ENCODE measurements around the gene NCBP2L. TPM values are rescaled to one million over a fixed set of nuclear protein-coding genes. Genes with fewer than 3 reads are reported as not detected.
"Not testable (repeated sequence)": the region's sequence is repeated elsewhere in the genome, so short reads cannot be mapped to it uniquely, and the experiment has no call there.

Gene NCBP2L
- polyA plus RNA-seq, 4 donors = 0.14 to 0.20 TPM; not detected in 2

DNA sequence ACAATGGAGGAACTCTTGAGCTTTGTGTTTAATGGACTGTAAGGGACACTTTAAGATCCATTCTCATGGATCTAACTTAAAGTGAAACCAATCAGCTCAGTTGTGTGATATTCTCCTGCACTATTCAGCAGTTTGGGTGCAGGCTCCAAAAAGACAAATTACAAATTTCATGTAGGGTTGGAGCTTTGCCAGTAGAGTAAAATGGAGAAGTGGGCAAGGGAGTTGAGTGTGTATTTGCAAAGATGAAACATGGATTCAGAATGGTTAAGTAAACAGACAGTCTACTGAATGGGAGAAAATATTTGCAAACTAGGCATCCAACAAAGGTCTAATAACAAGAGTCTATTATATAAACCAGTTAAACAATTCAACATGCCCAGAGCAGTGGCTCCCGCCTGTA, 26.9 kb downstream of the NCBP2L start:
- DNase-seq (ENCODE audit: low read depth in 4 of 4, low spot score in 3 of 4) = no peak

DNA sequence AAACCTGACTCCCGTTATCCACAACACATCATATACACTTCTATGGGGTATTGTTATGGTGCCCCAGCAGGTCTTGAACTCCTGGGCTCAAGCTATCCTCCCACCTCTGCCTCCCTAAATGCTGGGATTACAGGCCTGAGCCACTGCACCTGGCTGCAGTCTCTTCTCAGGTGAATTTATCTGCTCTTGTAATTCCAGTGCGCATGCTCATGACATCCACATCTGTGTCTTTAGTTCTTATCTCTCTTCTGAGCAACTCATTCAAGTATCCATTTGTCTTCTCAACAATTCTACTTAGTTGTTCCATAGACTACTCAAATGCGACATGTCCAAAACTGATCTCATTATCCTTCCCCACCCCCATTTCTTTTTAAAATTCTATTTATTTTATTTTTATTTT, 27.6 kb downstream of the NCBP2L start:
- DNase-seq (ENCODE audit: low read depth in 4 of 4, low spot score in 3 of 4) = no peak

DNA sequence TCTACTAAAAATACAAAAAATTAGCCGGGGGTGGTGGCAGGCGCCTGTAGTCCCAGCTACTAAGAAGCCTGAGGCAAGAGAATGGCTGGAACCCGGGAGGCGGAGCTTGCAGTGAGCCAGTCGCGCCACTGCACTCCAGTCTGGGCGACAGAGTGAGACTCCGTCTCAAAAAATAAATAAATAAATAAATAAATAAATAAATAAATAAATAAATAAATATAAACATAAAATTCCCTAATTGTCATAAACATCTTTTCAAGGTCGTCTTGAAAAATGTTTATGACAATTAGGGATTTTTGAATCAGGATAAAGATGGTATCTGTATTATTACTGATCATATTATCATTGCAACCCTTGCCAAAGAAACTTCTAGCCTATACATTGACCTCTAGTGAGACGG, 32.5 kb downstream of the NCBP2L start:
- DNase-seq (ENCODE audit: low read depth in 4 of 4, low spot score in 3 of 4) = not testable (repeated sequence)

DNA sequence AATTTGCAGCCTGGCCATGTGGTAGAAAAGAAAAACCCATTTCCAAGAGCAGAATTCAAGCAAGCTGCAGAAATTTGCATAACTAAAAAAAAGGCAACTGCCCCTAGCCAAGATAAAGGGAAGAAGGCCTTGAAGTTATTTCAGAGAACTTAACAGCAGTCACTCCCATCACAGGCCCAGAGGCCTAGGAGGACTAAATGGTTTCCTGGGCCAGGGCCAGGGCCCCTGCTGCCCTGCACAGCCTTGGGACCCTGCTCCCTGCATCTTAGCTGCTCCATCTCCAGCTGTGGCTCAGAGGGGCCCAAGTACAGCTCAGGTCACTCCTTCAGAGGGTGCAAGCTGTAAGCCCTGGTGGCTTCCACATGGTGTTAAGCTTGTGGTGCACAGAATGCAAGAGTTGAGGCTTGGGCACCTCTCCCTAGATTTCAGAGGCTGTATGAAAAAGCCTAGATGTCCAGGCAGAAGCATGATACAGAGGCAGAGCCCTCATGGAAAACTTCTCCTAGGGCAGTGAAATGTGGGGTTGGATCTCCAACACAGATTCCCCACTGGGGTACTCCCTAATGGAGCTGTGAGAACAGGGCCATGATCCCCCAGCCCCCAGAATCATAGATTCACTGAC, 41.5 kb downstream of the NCBP2L start:
- no peak for DNase-seq (ENCODE audit: low read depth in 4 of 4, low spot score in 3 of 4)

DNA sequence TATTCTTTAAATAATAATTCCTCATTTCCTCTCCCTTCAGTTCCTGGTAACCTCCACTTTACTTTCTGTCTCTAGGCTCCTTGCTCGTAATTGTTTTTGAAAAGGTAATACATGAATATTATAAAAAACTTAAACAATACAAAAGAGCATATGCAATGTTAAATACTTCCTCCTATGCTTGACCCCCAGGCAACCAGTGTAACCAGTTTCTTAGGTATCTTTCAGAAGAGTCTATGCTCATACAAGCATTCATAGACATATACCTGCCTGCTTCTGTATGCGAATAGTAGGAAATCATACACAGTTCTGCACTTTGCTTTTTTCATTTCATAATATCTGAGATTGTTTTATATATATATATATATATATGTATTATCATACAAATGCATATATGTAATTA, 45.5 kb downstream of the NCBP2L start:
- DNase-seq (ENCODE audit: low read depth in 4 of 4, low spot score in 3 of 4) = no peak

DNA sequence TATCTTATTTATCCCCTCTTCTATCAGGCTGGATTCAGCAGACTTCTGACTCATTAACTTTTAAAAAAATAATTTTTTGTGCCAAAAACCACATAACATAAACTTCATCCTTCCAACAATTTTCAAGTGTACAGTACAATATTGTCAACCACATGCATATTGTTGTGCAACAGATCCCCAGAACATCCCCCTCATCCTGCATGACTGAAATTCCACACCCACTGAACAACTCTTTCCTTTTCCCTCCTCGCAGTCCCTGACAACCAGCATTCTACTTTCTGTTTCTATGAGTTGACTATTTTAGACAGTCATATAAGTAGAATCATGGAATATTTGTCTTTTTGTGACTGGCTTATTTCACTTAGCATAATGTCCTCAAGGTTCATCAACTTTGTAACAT, 45.9 kb downstream of the NCBP2L start:
- no peak for DNase-seq (ENCODE audit: low read depth in 4 of 4, low spot score in 3 of 4)

DNA sequence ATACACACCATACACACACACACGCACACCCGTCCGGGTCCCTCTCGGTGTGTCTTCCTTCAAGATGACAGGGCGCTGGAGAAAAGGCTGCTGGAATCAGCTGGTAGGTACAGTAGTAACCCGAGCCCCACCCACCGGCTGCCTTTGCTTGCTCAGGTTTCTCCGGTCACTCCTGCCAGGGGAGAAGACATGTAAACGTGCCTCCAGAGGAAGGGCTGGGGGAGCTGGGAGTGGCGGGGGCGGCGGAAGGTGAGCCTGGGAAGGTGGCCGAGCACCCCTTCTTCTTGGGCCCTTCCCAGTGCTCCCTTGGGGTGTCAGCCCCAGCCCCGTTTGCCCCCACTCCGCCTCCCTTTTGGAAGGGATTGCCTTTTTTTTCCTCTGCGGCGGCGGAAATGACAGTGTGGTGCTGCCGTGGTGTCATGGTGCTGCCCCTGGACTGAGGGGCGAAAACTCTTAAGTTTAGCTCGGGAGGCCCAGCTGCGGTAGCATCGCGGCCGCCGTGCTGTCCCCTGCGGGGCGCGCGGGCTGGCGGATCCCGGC, 48.2 kb downstream of the NCBP2L start, which contains the start of gene MID2:
TSS of gene MID2 (plus strand) at position 169 of the 540 bp plus-strand sequence. CDS start 561 bp downstream, outside the sequence.
- peak; percentile 19 to 45 (median 36) for DNase-seq (ENCODE audit: low read depth in 4 of 4, low spot score in 3 of 4)

DNA sequence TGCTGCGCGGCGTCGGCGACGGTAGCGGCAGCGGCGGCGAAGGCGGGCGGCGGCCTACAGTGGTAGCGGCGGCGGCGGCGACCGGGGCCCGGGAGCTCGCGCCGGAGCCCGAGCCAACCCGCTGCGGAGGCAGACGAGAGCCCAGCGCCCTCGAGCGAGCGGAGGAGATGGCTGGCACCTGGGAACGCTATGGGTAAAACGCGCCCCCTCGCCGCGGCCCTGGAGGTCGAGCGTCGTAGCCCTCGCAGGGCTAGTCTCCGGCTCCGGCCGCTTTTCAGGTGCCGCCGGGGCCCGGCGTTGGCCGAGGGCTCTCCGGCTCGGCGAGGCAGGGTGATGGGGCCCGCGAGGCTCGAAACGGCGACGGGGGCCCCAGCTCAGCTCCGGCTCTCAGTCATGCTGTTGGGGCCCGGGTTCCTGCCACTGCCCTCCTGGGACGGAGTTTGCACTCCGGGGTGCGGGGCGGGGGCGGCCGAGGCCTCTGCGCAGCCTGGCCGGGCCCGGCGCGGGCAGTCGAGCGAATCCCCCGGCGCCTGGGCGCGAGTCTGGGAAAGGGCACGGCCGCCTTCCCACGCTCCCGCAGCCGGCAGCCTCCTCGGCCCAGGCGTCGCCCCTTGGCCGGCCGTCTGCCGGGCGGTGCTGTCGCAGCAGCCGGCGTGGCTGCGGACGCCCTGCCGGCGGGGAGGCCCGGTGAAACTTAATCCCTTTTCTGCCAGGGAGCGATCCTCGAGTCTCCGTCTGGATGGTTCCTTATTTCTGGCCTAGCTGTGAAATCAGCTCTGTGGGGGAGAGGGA, 48.9 kb downstream of the NCBP2L start:
- DNase-seq (ENCODE audit: low read depth in 4 of 4, low spot score in 3 of 4) = peak; percentile 12 to 25 (median 21)

DNA sequence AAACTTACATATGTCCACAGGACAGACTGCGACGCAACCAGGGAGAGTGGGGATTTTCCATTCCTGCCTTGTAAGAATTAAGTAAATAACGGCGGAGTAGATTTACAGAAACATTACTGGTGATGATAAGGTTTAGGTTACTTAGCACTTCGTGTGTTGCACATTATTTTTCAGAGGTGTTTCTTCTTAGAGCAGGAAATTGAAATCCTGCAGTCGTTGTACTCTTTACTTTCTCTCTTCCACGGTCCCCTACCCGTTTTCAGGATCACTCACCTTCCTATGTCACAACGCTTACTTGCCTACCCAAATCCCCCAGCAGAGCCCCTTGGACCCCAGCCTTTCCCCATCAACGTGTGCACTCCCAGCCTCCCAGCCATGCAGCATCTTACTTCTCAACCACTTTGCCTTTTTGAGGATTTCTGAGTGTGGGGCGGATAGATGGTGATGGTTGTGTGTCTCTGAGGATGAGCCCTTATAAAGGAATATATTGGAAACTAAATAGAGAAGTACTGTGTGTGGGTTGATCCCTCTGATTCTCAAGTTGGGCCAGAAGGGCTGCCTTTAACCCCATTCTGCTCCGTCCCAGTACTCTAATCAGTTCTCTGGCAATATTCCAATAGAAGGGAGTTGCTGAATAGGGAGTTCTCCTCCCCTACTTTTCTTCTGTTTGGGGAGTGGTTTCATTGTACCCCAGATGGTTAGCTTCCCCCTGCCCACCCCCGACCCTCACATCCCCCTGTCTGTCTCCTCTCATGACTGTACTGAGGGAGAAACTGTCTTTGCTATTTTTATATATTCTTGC, 49.7 kb downstream of the NCBP2L start:
- peak in 1 of 4 donors; percentile 25 for DNase-seq (ENCODE audit: low read depth in 4 of 4, low spot score in 3 of 4)

DNA sequence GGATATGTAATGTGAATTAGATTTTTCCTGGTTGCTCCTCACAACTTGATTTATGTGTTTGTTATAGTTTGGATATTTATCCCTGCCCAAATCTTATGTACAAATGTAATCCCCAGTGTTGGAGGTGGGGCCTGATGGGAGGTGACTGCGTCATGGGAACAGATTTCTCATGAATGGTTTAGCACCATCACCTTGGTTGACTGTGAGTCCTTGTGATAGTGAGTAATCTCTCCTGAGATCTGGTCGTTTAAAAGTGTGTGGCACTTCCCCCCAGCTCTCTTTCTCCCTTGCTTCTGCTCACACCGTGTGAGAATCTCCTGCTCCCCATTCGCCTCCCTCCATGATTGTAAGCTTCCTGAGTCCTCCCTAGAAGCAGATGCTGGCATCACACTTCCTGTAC, 50.3 kb downstream of the NCBP2L start:
- no peak for DNase-seq (ENCODE audit: low read depth in 4 of 4, low spot score in 3 of 4)

DNA sequence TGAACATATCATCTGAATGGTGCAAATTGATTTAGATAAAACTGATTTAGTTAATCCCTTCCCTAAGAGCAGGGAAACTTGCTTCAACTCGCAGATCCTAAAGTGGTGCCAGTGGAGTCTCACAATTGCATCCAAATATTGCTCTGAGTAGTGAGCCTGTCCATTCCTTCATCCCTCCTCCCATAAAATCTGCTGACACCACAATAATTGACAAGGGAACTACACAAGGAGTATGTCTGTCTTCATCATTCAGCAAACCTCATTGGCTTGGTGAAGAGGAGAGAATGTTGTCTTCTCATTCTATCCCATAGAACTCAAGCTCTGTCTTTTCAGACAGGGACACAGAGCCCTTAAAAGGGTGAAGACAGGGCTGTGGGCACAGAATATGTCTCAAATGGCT, 52.3 kb downstream of the NCBP2L start:
- DNase-seq (ENCODE audit: low read depth in 4 of 4, low spot score in 3 of 4) = no peak

DNA sequence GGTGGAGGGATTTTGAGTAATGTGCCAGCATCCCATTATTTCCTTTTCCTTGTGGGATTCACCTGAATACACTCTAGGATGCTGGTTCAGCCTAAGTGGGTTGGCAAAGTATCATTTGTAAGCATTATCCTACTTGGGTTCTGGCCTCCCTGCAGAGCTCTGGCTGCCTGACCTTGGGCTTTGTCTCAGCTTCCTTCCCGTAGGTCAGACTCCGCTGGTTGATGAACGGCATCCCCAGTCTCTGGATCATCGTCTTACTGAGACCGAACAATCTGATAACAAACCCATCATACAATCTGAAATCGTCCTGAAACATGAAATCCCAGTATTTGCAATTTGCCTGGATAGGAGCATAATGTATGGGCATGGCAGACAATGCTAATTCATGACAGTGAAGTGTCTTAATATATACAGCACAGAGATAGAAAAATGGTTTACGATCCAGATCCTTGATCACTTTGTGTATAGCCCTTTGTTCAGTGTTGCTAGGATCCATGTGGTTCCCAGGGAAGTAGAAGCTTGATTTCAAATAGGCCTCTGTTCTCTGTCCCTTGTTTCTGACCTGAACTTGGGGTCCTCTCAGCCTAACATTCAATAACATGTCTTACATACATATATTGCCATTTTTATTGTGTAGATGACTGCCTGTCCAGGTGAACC, 53.7 kb downstream of the NCBP2L start:
- no peak for DNase-seq (ENCODE audit: low read depth in 4 of 4, low spot score in 3 of 4)

DNA sequence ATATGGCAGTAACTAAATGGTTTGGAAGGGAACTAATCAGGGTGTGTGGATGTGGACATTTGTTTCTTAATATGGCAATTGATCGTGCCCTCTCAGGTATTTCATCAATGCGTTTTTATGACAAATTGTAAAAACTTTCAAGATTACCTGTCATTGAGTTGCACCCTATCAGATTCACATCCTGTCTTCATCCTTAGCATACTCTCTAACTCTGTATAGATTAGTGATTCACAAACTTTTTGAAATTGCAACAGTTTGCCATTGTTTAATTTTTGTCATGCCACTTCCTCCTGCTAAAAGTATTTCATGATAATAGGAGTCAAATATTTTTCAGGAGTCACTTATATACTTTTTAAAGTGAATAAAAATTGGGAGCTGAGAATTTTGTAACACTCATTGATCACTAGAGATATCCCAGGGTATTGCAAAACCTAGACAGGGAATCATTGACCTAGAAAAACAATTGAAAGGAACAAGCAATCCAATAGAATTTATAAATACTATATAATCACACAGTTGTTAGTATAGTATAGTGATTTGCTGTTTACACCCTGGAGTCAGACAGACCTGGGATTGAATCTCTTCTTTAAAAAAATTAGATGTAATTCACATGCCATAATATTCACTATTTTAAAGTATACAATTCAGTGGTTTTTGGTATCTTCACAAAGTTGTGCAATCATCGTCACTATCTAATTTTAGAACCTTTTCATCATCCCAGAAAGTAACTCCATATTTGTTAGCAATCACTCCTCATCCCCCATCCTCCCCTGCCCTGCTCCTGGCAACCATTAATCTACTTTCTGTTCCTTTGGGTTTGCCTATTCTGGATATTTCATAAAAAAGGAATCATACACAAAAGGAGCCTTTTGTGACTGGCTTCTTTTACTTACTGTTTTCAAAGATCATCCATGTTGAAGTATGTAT, 57.0 kb downstream of the NCBP2L start:
- DNase-seq (ENCODE audit: low read depth in 4 of 4, low spot score in 3 of 4) = no peak

DNA sequence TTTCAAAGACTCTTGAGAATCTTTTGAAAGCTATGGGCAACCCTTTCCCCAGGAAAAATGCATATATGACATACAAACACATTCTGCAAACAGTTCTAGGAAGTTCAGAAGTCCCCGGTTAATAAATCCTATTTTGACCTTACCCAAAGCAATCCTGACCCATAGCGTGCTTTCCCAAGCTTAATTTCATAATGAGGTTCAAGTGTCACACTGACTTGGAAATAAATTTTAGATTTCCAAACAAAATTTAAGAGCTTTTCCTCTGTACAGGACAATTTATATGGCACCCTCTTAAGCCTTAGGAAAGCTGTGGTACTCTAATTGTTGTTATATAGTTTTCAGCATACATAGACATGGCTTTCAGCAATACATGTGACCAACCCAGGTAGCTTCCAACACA, 59.4 kb downstream of the NCBP2L start:
- no peak for DNase-seq (ENCODE audit: low read depth in 4 of 4, low spot score in 3 of 4)

DNA sequence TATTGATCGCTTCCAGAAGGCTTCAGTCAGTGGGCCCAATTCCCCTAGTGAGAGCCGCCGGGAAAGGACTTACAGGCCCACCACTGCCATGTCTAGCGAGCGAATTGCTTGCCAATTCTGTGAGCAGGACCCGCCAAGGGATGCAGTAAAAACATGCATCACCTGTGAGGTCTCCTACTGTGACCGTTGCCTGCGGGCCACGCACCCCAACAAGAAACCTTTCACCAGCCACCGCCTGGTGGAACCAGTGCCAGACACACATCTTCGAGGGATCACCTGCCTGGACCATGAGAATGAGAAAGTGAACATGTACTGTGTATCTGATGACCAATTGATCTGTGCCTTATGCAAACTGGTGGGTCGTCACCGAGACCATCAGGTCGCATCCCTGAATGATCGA, 63.4 kb downstream of the NCBP2L start:
- DNase-seq (ENCODE audit: low read depth in 4 of 4, low spot score in 3 of 4) = no peak

DNA sequence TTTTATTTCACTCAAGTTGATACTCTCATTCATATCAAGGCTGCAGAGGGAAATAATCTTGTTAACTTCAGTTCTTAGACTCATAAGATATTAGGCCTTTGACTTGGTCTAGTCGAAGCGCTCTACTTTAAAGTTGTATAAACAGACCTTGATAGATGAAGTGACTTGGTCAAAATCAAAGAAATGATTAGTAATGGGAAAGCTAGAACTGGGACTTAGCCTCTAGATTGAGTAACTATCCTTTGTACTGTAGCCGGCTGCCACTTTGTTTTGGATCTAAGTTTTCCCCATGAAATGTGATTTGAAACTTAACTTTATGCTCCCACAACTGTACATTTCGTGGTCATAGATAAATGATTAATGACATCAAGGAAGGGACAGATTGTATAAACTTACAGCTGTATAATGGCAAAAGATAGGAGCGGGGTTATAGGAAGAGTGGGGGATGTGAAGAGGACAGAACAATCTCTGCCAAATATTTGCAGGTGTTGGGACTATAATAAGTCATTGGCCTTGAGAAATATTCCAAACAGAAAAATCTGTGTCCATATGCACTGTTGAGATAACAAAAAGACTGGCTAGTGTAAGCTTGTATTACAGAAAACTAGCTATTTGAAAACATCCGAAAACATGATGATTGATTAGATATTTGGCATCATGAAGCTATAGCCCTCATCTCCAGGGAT, 65.3 kb downstream of the NCBP2L start:
- DNase-seq (ENCODE audit: low read depth in 4 of 4, low spot score in 3 of 4) = no peak

All from left renal pelvis (tissue), 4 donors.